ENCODE data around the gene SLC48A1. TPM values are rescaled to one million over a fixed set of nuclear protein-coding genes. Genes with fewer than 3 reads are reported as not detected.

SLC48A1 gene
- total and polyA plus RNA-seq, 8 donors = 2.3 to 29.0 (median 13.7) TPM

DNA sequence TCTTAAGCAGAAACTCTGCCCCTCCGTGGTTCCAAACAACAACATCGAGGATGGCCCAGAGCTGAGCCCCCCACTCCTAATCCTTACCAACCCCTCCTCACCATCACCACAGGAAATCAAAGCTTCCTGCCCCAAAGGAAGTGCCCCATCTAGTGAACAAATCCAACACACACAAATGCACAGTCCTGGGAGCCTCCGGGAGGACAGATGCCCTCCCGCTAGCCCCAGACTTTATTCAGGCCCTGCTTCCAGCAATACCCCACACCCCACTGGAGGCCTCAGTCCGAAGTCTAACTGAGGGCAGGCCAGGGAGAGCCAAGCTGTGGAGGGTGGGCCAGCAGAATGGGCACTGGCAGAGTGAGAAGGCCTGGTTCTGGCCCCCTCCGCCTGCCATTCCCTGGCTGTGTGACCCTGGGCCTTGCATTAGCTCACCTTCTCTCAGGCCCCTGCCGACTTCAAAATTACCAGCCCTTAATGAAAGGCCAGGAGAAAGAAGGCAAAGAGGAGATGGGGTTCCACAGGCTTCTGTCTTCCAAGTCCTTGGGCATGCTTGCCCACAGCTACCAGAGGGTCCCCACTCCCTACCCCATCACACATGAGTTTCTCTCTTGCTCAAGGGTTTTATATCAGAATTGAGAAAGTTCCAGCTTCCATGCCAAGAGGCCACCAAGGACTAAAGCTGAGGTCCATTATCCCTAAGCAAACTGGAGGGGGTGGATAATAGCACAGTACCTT lies 44.4 kb downstream of the SLC48A1 start:
- Histone ChIP-seq H3K36me3 (no peaks in the 10 kb centered on the region), H3K27ac (peak overlapping the region; percentile 37 to 99 (median 98)), H3K4me3 (peak overlapping the region; percentile 58 to 84 (median 68)), H3K4me1 (peaks cover 80 to 90% (median 87%) of the 10 kb centered on the region in 4 donors), H3K9me3 (no peaks in the 10 kb centered on the region), H3K27me3 (no peaks in the 10 kb centered on the region)
- no peak for TF ChIP-seq POLR2AphosphoS5 (IDR thresholded peaks at IDR 0.05)
- TF ChIP-seq, protein P1, sequence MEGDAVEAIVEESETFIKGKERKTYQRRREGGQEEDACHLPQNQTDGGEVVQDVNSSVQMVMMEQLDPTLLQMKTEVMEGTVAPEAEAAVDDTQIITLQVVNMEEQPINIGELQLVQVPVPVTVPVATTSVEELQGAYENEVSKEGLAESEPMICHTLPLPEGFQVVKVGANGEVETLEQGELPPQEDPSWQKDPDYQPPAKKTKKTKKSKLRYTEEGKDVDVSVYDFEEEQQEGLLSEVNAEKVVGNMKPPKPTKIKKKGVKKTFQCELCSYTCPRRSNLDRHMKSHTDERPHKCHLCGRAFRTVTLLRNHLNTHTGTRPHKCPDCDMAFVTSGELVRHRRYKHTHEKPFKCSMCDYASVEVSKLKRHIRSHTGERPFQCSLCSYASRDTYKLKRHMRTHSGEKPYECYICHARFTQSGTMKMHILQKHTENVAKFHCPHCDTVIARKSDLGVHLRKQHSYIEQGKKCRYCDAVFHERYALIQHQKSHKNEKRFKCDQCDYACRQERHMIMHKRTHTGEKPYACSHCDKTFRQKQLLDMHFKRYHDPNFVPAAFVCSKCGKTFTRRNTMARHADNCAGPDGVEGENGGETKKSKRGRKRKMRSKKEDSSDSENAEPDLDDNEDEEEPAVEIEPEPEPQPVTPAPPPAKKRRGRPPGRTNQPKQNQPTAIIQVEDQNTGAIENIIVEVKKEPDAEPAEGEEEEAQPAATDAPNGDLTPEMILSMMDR (IDR thresholded peaks at IDR 0.05) = peak in 1 of 7 experiments; percentile 5
- intact Hi-C loops (cut with DNase I; ENCODE audit: low total_unique reads) = no loop called here
- WGBS, 5 donors = 35 to 42% (median 39%) methylated on average over 6 to 7 of the region's 7 CpGs
- no peak for DNase-seq

DNA sequence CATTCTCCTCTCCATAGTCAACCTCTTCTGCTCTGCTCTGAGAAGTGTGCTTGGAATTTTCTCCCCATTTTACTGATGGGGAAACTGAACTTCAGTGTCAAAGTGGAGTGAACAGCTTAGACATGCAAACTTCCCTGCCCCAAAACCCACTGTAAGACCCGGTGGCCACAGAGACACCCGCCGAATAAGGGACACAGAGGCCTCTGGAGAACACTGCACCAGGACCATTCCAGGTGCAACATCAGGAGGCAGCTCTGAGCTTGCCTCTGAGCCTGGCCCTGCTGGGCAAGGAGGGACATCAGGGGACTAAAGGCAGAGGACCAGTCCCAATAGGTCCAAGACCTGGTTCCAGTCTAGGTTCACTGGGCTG lies 45.0 kb downstream of the SLC48A1 start:
- intact Hi-C loops (cut with DNase I; ENCODE audit: low total_unique reads) = no loop called here
- WGBS, 5 donors = 43 to 70% (median 66%) methylated on average over 3 of the region's 3 CpGs
- Histone ChIP-seq H3K36me3 (no peaks in the 10 kb centered on the region), H3K9me3 (no peaks in the 10 kb centered on the region), H3K4me1 (peaks cover 80 to 90% (median 87%) of the 10 kb centered on the region in 4 donors), H3K27me3 (no peaks in the 10 kb centered on the region), H3K4me3 (peak overlapping the region; percentile 58 to 84 (median 68)), H3K27ac (peak overlapping the region in 4 of 5 donors; percentile 97 to 99 (median 98))
- no peak for DNase-seq
- no peak for TF ChIP-seq EP300 (IDR thresholded peaks at IDR 0.05)
- no peak for TF ChIP-seq POLR2AphosphoS5 (IDR thresholded peaks at IDR 0.05)
- TF ChIP-seq POLR2A (IDR thresholded peaks at IDR 0.05) = no peak
- TF ChIP-seq, protein P1 (IDR thresholded peaks at IDR 0.05) = no peak

DNA sequence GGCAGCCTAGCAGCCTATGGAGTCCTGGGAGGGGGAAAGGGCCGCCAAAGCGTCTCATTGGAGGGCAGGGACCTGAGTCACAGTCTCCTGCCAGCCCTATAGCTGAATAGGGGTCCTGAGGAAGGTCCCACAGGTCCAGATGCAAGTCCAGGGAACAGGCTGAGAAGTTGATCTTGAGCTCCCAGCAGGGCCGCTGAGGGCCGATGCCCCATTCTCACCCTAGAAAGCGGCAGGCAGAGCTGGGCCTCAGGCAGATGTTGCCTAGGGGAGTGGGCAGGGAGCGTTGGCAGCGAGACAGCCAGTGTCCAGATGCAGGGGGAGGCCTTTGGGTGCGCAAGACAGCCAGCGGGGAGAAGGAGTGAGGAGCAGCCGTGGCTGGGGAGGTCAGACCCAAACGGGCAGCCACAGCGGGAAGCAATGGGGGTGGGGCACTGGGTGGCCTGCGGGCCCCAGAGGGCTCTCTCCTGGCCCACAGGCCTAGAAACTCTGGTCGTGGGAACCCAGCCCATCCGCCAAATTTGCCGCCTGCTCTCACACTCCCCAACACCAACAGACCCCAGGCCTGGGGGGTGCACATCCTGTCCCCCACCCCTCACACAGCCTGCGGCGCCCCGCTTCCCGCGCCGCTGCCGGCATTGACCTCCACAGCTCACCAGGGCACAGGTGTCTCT lies 45.6 kb downstream of the SLC48A1 start:
- H3K27me3 ChIP-seq = no peaks in the 10 kb centered on the region
- intact Hi-C loops (cut with DNase I; ENCODE audit: low total_unique reads) = no loop called here
- H3K4me1 ChIP-seq = peaks cover 80 to 90% (median 87%) of the 10 kb centered on the region in 4 donors
- DNase-seq = peak in 1 of 2 donors; percentile 66
- no peaks in the 10 kb centered on the region for H3K9me3 ChIP-seq
- H3K27ac ChIP-seq = peak overlapping the region; percentile 95 to 99 (median 98)
- H3K36me3 ChIP-seq = no peaks in the 10 kb centered on the region
- no peak for TF ChIP-seq POLR2A (IDR thresholded peaks at IDR 0.05)
- TF ChIP-seq, protein P1 (IDR thresholded peaks at IDR 0.05) = no peak
- TF ChIP-seq EP300 (IDR thresholded peaks at IDR 0.05) = no peak
- no peak for TF ChIP-seq POLR2AphosphoS5 (IDR thresholded peaks at IDR 0.05)
- peak overlapping the region; percentile 58 to 84 (median 68) for H3K4me3 ChIP-seq
- 10 to 35% (median 30%) methylated on average over 11 to 23 of the region's 23 CpGs for WGBS, 5 donors

DNA sequence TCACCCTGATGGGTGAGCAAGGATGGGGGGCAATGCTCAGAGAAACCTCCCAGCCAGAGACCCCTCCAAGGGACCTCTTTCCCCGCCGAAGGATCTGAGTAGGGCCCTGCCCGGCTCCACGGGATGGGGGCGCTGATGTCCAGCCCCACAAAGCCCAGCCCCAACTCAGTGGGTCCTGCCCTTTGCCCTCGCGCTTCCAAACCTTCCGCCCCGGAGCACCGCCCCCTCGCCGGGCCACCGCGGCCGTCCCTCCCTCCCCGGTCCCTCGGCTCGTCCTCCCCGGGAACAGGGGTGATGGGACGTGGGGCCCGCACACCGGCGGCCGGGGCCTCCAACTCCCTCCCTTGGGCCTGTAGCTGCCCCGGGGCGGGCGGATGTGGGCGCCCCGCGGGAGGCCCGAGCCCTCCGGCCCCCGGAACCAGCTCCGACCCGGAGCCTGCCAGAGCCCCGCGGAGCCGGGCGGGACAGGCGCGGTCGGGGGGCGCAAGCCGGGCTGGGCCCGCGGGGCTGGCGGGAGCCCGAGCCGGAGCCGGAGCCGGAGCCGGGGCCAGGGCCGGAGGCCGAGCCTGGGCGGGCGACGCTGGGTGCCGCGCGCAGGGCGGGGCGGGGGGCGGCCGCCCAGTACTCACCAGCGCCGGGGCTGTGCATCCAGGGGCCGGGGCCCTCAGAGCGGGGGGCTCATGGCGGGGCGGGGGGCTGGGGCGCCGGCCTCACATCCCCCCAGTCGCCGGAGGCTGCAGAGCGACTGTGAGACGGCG lies 46.3 kb downstream of the SLC48A1 start:
- Histone ChIP-seq H3K4me3 (peak overlapping the region; percentile 58 to 84 (median 68)), H3K9me3 (no peaks in the 10 kb centered on the region), H3K4me1 (peaks cover 80 to 90% (median 87%) of the 10 kb centered on the region in 4 donors), H3K27ac (peak overlapping the region; percentile 95 to 99 (median 98)), H3K27me3 (no peaks in the 10 kb centered on the region), H3K36me3 (no peaks in the 10 kb centered on the region)
- peak; percentile 49 to 84 for DNase-seq
- 1 to 2% (median 1%) methylated on average over 23 to 77 of the region's 77 CpGs for WGBS, 5 donors
- intact Hi-C loops (cut with DNase I; ENCODE audit: low total_unique reads) = no loop called here
- no peak for TF ChIP-seq POLR2A (IDR thresholded peaks at IDR 0.05)
- TF ChIP-seq POLR2AphosphoS5 (IDR thresholded peaks at IDR 0.05) = peak in 2 of 3 donors; percentile 23 to 28
